ENCODE measurements around the gene PRKAG3. TPM values are rescaled to one million over a fixed set of nuclear protein-coding genes. Genes with fewer than 3 reads are reported as not detected.

The PRKAG3 gene
- total RNA-seq, 3 donors from 2014 or later (not counting 1 experiment from before 2014, with no cell fraction given): not detected

GRCh38 chr2:218785103-218785502, 46.5 kb downstream of the PRKAG3 start:
- Mint-ChIP-seq H3K9me3 (no peaks in the 10 kb centered on the region), H3K4me3 (no peak overlapping the region), H3K27me3 (ENCODE audit: low read depth in 2 of 2) (peaks cover 33 to 69% of the 10 kb centered on the region in 2 donors), H3K27ac (no peak overlapping the region), H3K4me1 (no peaks in the 10 kb centered on the region), H3K36me3 (peaks cover 6% of the 10 kb centered on the region)
- Histone ChIP-seq H3K27ac (ENCODE audit: low read length) (no peak overlapping the region), H3K27me3 (ENCODE audit: control insufficient read depth, insufficient read depth, low read length) (peaks cover 22% of the 10 kb centered on the region), H3K9me3 (ENCODE audit: control insufficient read depth, insufficient read depth, low read length) (no peaks in the 10 kb centered on the region), H3K36me3 (ENCODE audit: control insufficient read depth, insufficient read depth, low read length) (no peaks in the 10 kb centered on the region), H3K4me3 (ENCODE audit: low read length) (no peak overlapping the region), H3K4me1 (ENCODE audit: control insufficient read depth, insufficient read depth, low read length) (peaks cover 7% of the 10 kb centered on the region)
- ATAC-seq (no peak), DNase-seq (no peak)
- TF ChIP-seq, protein P1, sequence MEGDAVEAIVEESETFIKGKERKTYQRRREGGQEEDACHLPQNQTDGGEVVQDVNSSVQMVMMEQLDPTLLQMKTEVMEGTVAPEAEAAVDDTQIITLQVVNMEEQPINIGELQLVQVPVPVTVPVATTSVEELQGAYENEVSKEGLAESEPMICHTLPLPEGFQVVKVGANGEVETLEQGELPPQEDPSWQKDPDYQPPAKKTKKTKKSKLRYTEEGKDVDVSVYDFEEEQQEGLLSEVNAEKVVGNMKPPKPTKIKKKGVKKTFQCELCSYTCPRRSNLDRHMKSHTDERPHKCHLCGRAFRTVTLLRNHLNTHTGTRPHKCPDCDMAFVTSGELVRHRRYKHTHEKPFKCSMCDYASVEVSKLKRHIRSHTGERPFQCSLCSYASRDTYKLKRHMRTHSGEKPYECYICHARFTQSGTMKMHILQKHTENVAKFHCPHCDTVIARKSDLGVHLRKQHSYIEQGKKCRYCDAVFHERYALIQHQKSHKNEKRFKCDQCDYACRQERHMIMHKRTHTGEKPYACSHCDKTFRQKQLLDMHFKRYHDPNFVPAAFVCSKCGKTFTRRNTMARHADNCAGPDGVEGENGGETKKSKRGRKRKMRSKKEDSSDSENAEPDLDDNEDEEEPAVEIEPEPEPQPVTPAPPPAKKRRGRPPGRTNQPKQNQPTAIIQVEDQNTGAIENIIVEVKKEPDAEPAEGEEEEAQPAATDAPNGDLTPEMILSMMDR (IDR thresholded peaks at IDR 0.05): no peak
- WGBS (ENCODE audit: insufficient coverage): 68% methylated on average over 1 of the region's 1 CpG
- intact Hi-C loops (cut with micrococcal nuclease): no loop called here

DNA sequence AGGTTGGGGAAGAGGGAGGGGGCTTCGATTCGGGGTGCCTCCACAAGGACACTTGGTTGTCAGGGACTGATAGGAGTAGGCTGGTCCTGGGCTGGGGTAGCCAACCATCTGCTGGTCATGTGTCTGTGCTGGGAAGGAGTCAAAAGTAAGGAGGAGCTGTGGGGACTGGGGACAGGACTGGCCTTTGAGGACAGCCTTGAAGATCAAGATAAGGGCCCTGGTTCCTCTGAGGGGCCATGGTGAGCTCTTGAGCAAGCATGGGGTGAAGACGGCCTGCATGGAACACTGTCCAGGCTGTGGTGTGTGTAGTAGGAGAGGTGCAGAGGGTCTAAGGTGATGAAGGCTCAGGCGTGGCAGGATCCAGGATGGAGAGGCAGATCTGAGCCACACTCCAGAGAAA, 47.9 kb downstream of the PRKAG3 start:
- WGBS (ENCODE audit: insufficient coverage): 83% methylated on average over 4 of the region's 4 CpGs
- Mint-ChIP-seq H3K9me3 (no peaks in the 10 kb centered on the region), H3K36me3 (peaks cover 6% of the 10 kb centered on the region), H3K27me3 (ENCODE audit: low read depth in 2 of 2) (peaks cover 43 to 75% of the 10 kb centered on the region in 2 donors), H3K27ac (no peak overlapping the region), H3K4me3 (no peak overlapping the region), H3K4me1 (no peaks in the 10 kb centered on the region)
- intact Hi-C loops (cut with micrococcal nuclease): no loop called here
- no peak for DNase-seq
- Histone ChIP-seq H3K4me3 (ENCODE audit: low read length) (no peak overlapping the region), H3K27ac (ENCODE audit: low read length) (no peak overlapping the region), H3K27me3 (ENCODE audit: control insufficient read depth, insufficient read depth, low read length) (peaks cover 24% of the 10 kb centered on the region), H3K36me3 (ENCODE audit: control insufficient read depth, insufficient read depth, low read length) (no peaks in the 10 kb centered on the region), H3K9me3 (ENCODE audit: control insufficient read depth, insufficient read depth, low read length) (no peaks in the 10 kb centered on the region), H3K4me1 (ENCODE audit: control insufficient read depth, insufficient read depth, low read length) (peaks cover 7% of the 10 kb centered on the region)
- no peak for ATAC-seq
- TF ChIP-seq, protein P1 (IDR thresholded peaks at IDR 0.05): no peak

DNA sequence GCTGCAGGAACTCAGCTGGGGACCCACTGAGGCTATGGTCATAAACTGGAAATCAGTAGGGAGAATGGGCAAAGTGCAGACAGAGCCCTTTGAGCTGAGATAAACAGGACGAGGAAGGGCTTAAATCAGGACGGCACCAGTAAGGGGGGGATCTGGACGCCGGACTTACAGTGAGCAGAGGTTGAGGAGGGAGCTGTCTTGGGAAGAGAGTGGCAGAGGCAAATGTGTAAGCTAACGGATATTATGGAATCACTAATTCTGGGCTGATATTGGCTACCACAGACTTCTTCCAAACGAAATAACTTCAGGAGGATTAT, 49.1 kb downstream of the PRKAG3 start:
- H3K9me3 Mint-ChIP-seq: no peaks in the 10 kb centered on the region
- H3K36me3 Mint-ChIP-seq: peaks cover 2% of the 10 kb centered on the region
- peaks cover 24% of the 10 kb centered on the region for H3K27me3 ChIP-seq (ENCODE audit: control insufficient read depth, insufficient read depth, low read length)
- H3K27ac ChIP-seq (ENCODE audit: low read length): no peak overlapping the region
- no peak overlapping the region for H3K27ac Mint-ChIP-seq
- no peaks in the 10 kb centered on the region for H3K36me3 ChIP-seq (ENCODE audit: control insufficient read depth, insufficient read depth, low read length)
- DNase-seq (no peak), ATAC-seq (no peak)
- intact Hi-C loops (cut with micrococcal nuclease): no loop called here
- H3K4me1 Mint-ChIP-seq: no peaks in the 10 kb centered on the region
- peaks cover 6% of the 10 kb centered on the region for H3K9me3 ChIP-seq (ENCODE audit: control insufficient read depth, insufficient read depth, low read length)
- H3K27me3 Mint-ChIP-seq (ENCODE audit: low read depth in 2 of 2): peaks cover 44 to 65% of the 10 kb centered on the region in 2 donors
- H3K4me1 ChIP-seq (ENCODE audit: control insufficient read depth, insufficient read depth, low read length): peaks cover 7% of the 10 kb centered on the region
- TF ChIP-seq, protein P1 (IDR thresholded peaks at IDR 0.05): no peak
- H3K4me3 ChIP-seq (ENCODE audit: low read length): no peak overlapping the region
- no peak overlapping the region for H3K4me3 Mint-ChIP-seq
- WGBS (ENCODE audit: insufficient coverage): 53% methylated on average over 6 of the region's 6 CpGs

Data from natural killer cell (primary cell).